Immature natural killer cell (primary cell): ENCODE results near the gene PRR15L. TPM values are rescaled to one million over a fixed set of nuclear protein-coding genes. Genes with fewer than 3 reads are reported as not detected.
"Not testable (repeated sequence)": the region's sequence is repeated elsewhere in the genome, so short reads cannot be mapped to it uniquely, and the experiment has no call there.

Experiments
- DNase-seq, 3 donors: peaks; one replicate each; pipeline ENCODE4 v3.0.0; 2022; ENCODE audit warnings: mixed read lengths in 1 of 3
- H3K27ac Mint-ChIP-seq, 6 donors: one replicate each; pipeline ENCODE4 v1.8.0; 2020; ENCODE audit warnings: mixed read lengths in 6 of 6, mild to moderate bottlenecking in 5 of 6, inconsistent platforms in 4 of 6, moderate library complexity in 3 of 6
- H3K27me3 Mint-ChIP-seq, 3 donors: one replicate each; pipeline ENCODE4 v1.8.0; 2020 to 2021; ENCODE audit warnings: low read depth in 3 of 3, mild to moderate bottlenecking in 3 of 3, mixed read lengths in 3 of 3, moderate library complexity in 3 of 3, inconsistent platforms in 1 of 3
- H3K36me3 Mint-ChIP-seq, 3 donors: one replicate each; pipeline ENCODE4 v1.8.0; 2020; ENCODE audit warnings: mixed read lengths in 3 of 3, inconsistent platforms in 2 of 3, mild to moderate bottlenecking in 2 of 3
- H3K4me1 Mint-ChIP-seq, 2 donors: one replicate each; pipeline ENCODE4 v1.8.0; 2020; ENCODE audit warnings: inconsistent platforms in 2 of 2, mild to moderate bottlenecking in 2 of 2, mixed read lengths in 2 of 2, moderate library complexity in 1 of 2
- H3K4me3 Mint-ChIP-seq, 5 donors: one replicate each; pipeline ENCODE4 v1.8.0; 2020; ENCODE audit warnings: mild to moderate bottlenecking in 5 of 5, mixed read lengths in 5 of 5, inconsistent platforms in 3 of 5, moderate library complexity in 3 of 5
- H3K9me3 Mint-ChIP-seq, 6 donors: one replicate each; pipeline ENCODE4 v1.8.0; 2020; ENCODE audit warnings: mild to moderate bottlenecking in 6 of 6, mixed read lengths in 6 of 6, inconsistent platforms in 4 of 6, moderate library complexity in 3 of 6
- polyA plus RNA-seq, 3 donors: library from polyadenylated mRNA; unstranded; fragments of 300-500 nt; fragmentation: Illumina TruSeq; gene quantifications; one replicate each; pipeline ENCODE4 v1.2.3, GENCODE V29; 2021

The PRR15L gene, protein sequence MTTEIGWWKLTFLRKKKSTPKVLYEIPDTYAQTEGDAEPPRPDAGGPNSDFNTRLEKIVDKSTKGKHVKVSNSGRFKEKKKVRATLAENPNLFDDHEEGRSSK
- polyA plus RNA-seq = under 1 TPM in 1 of 3 donors, not detected in 2; 0.16 TPM

DNA sequence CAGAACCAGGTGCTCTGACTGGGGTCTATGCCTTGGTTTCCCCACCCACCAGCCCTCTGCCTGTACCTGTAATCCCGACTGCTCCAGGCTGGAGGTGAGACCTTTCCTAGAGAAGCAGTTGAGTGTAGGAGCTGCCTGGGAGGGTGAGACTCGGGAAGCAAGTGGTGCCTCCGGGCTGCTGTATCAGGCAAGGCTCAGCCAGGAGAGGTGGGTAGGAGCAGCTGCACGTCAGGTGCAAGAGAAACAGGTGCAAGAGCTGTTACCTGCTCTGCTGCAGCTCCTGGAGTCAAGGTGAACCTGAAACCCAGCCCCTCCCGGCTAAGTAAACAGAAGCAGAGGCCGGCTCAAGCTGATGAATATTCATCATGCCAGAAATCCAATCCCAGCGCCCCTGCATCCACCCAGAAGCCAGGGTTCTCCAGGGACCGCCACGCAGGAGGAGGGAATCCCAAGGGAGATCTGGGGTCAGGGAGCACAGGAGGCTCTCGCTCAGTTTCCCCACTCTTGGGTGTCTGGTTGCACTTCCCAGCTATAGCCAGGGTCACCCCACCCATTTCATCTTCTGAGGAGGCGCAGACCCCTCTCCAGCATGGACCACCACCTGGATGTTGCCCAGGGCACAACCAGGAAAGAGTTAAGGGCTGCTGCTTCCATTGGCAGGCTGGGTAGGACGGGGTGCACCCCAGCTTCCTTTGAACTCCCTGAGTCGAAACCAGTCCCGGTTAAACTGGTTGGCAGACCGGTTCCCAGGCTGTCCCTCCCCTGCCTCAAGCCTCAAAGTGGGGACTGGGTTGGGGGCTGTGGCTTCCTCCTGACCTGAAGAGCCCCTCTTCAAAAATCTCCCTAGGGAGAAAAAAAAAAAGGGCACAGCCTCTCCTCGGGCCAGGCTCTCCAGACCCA, at the start of gene PRR15L:
Gene PRR15L, minus strand, starts transcription at position 293 of the 900 bp plus-strand sequence. CDS start 4,649 bp downstream, outside the sequence.
- H3K27ac Mint-ChIP-seq = no peak within 1 kb of the TSS
- no peaks in the 10 kb centered on the region for H3K9me3 Mint-ChIP-seq
- no peak within 1 kb of the TSS for H3K4me3 Mint-ChIP-seq
- H3K4me1 Mint-ChIP-seq = no peaks in the 10 kb centered on the region
- H3K36me3 Mint-ChIP-seq = peaks cover 0 to 4% (median 0%) of the 10 kb centered on the region in 3 donors
- peaks cover 0 to 4% (median 0%) of the 10 kb centered on the region in 3 donors for H3K27me3 Mint-ChIP-seq
- DNase-seq = no peak

DNA sequence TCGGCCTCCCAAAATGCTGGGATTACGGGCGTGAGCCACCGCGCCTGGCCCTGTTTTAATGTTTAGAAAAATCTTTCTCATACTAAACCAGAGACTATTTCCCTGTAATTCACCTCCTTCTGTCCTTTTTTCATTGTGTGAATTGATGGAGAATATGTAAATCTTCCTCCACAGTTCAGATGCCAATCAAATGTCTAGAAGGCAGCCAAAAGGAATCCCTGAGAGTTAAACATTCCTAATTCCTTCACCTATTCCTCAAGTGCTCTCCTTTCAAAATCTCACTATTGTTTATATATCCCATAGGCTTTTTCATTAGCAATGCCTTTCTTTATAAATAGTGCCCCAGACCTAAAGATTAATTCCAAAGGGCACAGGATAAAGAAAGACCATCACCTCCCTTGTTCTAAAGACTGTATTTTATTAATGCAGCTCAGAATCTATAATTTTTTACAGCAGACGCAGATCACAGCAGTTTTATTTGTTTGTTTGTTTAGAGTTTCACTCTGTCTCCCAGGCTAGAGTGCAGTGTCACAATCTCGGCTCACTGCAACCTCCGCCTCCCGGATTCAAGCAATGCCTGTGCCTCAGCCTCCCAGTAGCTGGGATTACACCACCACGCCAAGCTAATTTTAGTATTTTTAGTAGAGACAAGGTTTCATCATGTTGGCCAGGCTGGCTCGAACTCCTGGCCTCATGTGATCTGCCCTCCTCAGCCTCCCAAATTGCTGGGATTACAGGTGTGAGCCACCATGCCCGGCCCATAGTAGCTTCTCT, 49.4 kb upstream of the PRR15L start:
- Mint-ChIP-seq H3K27ac (no peak overlapping the region), H3K27me3 (peaks cover 5 to 31% (median 14%) of the 10 kb centered on the region in 3 donors), H3K4me1 (peaks cover 8 to 11% of the 10 kb centered on the region in 2 donors), H3K9me3 (no peaks in the 10 kb centered on the region), H3K36me3 (no peaks in the 10 kb centered on the region), H3K4me3 (no peak overlapping the region)
- no peak for DNase-seq

DNA sequence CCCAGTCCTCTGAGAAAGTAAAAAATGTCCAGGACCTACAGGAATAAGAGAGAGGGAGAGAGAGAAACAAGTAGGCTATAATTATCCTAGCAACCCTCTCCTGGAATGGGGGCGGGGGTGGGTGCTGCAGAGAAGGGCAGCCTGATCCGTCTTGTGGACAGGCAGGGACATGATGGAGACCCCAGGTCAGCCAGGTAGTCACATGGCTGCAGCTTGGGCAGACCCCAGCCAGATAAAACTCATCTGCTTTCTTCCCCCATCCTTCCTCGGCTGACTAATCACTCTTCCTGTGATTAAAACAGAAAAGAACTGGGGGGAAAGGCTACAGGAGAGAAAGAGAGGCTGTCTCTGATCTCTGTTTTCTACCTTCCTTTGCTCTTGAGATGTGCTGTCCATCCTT, 47.3 kb upstream of the PRR15L start:
- Mint-ChIP-seq H3K27ac (no peak overlapping the region), H3K9me3 (no peaks in the 10 kb centered on the region), H3K27me3 (peaks cover 3 to 24% (median 10%) of the 10 kb centered on the region in 3 donors), H3K4me3 (no peak overlapping the region), H3K4me1 (no peaks in the 10 kb centered on the region), H3K36me3 (no peaks in the 10 kb centered on the region)
- DNase-seq = no peak

DNA sequence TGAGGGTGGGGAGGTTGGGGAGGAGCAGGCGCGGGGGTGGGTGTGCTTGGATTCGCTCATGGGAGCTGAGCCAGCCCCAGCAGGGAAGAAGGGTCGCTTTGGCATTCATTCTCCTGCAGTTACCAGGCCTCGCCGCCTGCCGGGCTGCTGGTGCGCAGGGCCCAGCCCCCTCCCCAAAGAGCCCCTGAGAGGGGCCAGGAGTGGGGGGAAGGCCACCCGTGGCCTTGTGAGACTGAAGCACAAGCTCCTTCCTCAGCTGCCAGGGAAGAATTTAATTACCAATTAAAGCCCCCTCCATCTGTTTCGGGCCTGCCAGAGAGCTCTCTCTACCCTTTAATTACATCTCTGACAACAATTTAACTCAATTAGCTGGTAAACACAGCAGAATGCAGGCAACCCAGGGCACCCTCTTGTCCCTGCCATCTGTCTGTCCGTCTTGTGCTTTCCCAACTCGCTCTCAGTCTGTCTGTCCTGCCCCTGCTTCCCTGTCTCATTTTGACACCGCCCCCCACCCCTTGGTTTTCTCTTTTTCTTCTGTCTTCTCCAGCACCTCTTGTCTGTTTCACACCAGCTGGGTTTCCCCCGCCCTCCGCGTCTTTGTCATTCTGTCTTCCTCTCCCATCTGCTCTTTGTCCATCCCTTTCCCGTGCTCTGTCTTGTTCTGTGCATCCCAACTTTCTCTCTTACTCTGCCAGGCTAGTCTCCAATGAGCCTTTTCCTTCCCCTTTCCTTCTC, 45.9 kb upstream of the PRR15L start:
- Mint-ChIP-seq H3K4me3 (no peak overlapping the region), H3K27ac (no peak overlapping the region), H3K36me3 (no peaks in the 10 kb centered on the region), H3K9me3 (no peaks in the 10 kb centered on the region), H3K27me3 (peaks cover 3 to 21% (median 11%) of the 10 kb centered on the region in 3 donors), H3K4me1 (no peaks in the 10 kb centered on the region)
- no peak for DNase-seq

DNA sequence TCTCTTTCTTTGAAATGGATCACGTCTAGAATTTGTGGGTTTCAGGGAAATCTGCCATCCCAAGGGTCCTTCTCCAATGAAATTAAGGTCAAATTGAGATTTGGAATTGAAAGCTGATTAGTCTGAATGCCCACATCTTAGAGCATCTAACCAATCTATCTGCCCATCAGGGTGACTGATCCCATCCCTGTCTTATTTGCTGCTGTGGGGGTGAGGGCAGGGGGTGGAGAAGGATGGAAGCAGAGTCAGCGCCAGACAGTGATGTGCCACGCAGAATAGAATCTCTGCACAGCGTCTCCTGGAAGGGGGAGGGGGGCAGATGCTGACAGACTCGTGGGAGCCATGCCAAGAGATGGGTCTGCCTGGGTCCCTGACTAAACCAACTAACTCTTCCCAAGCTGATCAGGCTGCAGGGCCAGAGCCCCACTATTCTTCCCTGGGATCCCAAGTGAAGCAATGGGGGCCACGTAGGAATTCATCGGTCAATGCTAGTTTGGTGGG, 45.3 kb upstream of the PRR15L start:
- no peak overlapping the region for H3K27ac Mint-ChIP-seq
- H3K27me3 Mint-ChIP-seq = peaks cover 3 to 18% (median 11%) of the 10 kb centered on the region in 3 donors
- no peak overlapping the region for H3K4me3 Mint-ChIP-seq

DNA sequence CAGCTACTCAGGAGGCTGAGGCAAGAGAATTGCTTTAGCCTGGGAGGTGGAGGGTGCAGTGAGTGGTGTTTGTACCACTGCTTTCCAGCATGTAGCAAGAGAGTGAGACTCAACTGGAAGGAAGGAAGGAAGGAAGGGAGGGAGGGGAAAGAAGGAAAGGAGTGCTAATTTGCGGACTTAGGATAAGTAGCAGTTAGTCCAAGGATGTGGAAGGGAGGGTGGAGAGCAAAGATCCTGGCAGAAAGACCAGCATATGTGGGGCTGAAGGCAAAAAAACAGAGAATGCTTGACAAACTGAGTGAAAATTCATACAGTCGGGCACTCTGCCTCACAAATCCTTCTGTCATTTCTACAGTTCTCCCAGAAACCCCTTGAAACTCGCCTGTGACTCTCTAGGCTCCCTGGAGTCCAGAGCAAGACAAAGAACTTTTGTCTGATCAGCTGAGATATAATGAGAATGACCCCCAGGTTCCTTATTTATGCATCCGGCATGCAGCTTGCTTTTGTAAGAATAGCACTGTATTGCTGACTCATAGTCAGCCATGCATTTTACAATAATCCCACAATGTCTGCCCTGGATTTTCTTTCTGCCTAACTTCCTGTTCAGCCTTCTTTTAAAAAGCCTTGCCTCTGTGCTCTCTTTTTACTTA, 44.7 kb upstream of the PRR15L start:
- no peak overlapping the region for H3K4me3 Mint-ChIP-seq
- no peaks in the 10 kb centered on the region for H3K36me3 Mint-ChIP-seq
- DNase-seq = no peak
- peaks cover 0 to under 1% (median 0%) of the 10 kb centered on the region in 6 donors for H3K9me3 Mint-ChIP-seq
- peaks cover 3 to 16% (median 9%) of the 10 kb centered on the region in 3 donors for H3K27me3 Mint-ChIP-seq
- no peaks in the 10 kb centered on the region for H3K4me1 Mint-ChIP-seq
- no peak overlapping the region for H3K27ac Mint-ChIP-seq

More for the DNA sequence above, 45.3 kb upstream of the PRR15L start:
- H3K4me1 Mint-ChIP-seq = no peaks in the 10 kb centered on the region
- no peak for DNase-seq
- H3K9me3 Mint-ChIP-seq = no peaks in the 10 kb centered on the region
- no peaks in the 10 kb centered on the region for H3K36me3 Mint-ChIP-seq

DNA sequence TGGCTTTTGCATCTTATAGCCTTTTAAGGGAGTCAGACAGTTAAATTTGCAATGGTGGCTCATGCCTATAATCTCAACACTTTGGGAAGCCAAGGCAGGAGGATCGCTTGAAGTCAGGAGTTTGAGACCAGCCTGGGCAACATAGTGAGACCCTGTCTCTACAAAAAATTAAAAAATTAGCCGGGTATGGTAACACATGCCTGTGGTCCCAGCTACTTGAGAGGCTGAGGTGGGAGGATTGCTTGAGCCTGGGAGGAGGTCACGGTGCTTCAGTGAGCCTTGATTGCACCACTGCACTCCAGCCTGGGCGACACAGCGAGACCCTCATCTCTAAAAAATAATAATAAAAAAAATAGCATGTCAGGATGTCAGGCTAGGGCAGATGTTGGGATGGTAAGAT, 44.0 kb upstream of the PRR15L start:
- not testable (repeated sequence) for H3K4me3 Mint-ChIP-seq, H3K4me1 Mint-ChIP-seq, H3K27ac Mint-ChIP-seq, DNase-seq, H3K36me3 Mint-ChIP-seq, H3K9me3 Mint-ChIP-seq
- H3K27me3 Mint-ChIP-seq = peaks cover 3 to 12% (median 6%) of the 10 kb centered on the region in 3 donors

DNA sequence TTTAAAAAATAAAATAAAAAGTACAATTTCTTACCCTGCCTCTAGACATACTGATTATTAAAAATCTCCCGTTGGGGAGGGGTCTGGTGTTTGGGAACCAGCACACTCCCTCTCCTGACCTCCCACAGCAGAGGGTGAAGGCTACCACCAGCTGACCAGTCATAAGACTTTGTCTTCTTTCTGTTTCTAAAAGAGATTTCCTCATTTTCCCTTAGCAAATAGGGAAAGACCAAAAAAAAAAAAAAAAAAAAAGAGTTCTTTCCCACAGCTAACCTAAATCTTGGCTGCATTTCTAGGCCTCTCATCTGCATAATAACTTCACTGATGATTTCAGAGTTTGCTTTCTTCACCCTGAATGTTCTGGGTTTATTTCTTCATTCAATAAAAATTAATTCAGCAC, 43.5 kb upstream of the PRR15L start:
- no peaks in the 10 kb centered on the region for H3K36me3 Mint-ChIP-seq
- no peaks in the 10 kb centered on the region for H3K4me1 Mint-ChIP-seq
- no peak overlapping the region for H3K27ac Mint-ChIP-seq
- DNase-seq = no peak
- peaks cover 3 to 10% (median 6%) of the 10 kb centered on the region in 3 donors for H3K27me3 Mint-ChIP-seq
- peaks cover 0 to 2% (median 0%) of the 10 kb centered on the region in 6 donors for H3K9me3 Mint-ChIP-seq
- no peak overlapping the region for H3K4me3 Mint-ChIP-seq

DNA sequence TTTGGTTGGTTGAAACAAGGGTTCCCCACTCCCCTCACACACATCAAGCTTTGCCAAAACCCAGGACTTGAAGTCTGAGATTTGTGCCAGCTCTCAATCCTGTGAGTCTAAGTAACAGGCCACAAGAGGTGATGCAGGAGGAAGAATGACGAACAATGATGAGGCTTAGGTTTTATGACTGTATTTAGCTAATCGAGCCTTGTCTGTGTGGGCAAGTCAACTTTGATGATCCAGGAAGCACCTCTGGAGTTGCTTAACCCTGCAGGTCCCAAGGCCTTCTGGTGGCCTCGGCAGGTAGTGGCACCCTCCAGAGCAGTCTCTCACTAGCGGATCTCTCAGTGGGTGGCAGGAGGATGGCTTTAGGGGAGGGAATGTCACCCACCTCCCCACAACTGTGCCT, 41.9 kb upstream of the PRR15L start:
- no peaks in the 10 kb centered on the region for H3K36me3 Mint-ChIP-seq
- H3K4me1 Mint-ChIP-seq = no peaks in the 10 kb centered on the region
- H3K4me3 Mint-ChIP-seq = no peak overlapping the region
- DNase-seq = no peak
- H3K27ac Mint-ChIP-seq = peak overlapping the region in 1 of 6 donors; percentile 19
- H3K27me3 Mint-ChIP-seq = peaks cover 0 to 7% (median 4%) of the 10 kb centered on the region in 3 donors
- peaks cover 0 to 2% (median 0%) of the 10 kb centered on the region in 6 donors for H3K9me3 Mint-ChIP-seq

DNA sequence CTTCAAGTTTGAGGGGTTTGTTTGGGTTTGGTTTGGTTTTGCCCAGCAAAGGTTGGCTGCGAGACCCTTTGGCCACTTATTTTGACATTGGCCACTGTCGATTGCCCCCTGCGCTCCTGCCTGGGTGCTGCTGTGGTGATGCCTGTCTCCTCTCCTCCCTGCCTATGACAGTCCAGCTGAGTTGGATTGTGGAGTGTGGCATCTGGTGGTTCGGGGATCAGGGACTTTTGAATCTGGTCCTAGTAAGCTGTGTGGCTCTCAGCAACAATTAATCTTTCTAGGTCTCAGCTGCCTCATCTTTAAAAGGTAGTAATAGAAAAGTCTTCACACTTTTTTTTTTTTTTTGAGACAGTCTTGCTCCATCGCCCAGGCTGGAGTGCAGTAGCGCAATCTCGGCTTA, 40.4 kb upstream of the PRR15L start:
- Mint-ChIP-seq H3K36me3 (no peaks in the 10 kb centered on the region), H3K4me1 (no peaks in the 10 kb centered on the region), H3K4me3 (no peak overlapping the region), H3K27ac (no peak overlapping the region), H3K27me3 (peaks cover 0 to 4% (median 4%) of the 10 kb centered on the region in 3 donors), H3K9me3 (peaks cover 0 to 2% (median 0%) of the 10 kb centered on the region in 6 donors)
- DNase-seq = no peak

DNA sequence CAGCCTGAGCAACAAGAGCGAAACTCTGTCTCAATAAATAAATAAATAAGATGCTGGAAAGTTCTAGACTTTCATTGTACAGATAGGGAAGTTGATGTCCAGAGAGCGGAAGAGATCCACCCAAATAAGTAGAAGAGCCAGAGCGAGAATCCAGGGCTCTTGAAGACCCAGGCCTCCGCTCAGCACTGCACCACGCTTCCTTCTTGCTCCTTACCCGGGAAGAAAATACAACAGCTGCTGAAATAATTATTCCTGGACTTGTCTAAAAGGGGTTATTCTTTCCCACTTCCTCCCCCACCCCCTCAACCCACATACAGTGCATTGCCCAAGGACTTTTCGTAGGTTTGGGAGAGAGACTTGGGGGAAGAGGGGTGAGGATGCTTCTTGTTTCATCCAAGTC, 39.9 kb upstream of the PRR15L start:
- H3K4me3 Mint-ChIP-seq = no peak overlapping the region
- DNase-seq = no peak
- H3K9me3 Mint-ChIP-seq = peaks cover 0 to 2% (median 0%) of the 10 kb centered on the region in 6 donors
- no peaks in the 10 kb centered on the region for H3K4me1 Mint-ChIP-seq
- H3K27ac Mint-ChIP-seq = no peak overlapping the region
- peaks cover 0 to 4% (median 2%) of the 10 kb centered on the region in 3 donors for H3K27me3 Mint-ChIP-seq
- no peaks in the 10 kb centered on the region for H3K36me3 Mint-ChIP-seq

DNA sequence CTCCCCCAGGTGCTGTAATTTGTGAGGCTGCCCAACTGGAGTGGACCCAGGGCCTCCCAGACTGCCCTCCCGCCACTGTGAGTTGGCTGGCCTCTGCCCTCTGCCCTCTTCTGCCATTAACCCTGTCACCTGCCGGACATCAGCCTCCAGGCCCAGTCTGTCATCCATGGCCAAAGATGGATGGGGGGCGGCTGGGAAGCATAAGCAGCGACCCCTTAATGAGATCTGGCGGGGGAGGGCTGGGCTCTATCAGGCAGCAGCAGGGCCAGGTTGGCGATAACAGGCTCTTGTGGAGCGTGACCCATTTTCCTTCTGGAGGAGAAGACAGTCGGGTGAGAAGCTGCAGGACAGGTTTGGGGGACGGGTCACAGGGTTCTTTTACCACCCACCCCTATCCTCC, 38.5 kb upstream of the PRR15L start:
- no peaks in the 10 kb centered on the region for H3K36me3 Mint-ChIP-seq
- no peaks in the 10 kb centered on the region for H3K4me1 Mint-ChIP-seq
- peaks cover 0 to 3% (median 2%) of the 10 kb centered on the region in 3 donors for H3K27me3 Mint-ChIP-seq
- no peak overlapping the region for H3K27ac Mint-ChIP-seq
- no peak overlapping the region for H3K4me3 Mint-ChIP-seq
- H3K9me3 Mint-ChIP-seq = peaks cover 0 to 2% (median 0%) of the 10 kb centered on the region in 6 donors
- no peak for DNase-seq
